ENCODE results near the gene PCP4L1.
"Not testable (repeated sequence)": the region's sequence is repeated elsewhere in the genome, so short reads cannot be mapped to it uniquely, and the experiment has no call there.

The PCP4L1 gene

GRCh38 chr1:161258439-161259344, at the start of gene PCP4L1:
Gene PCP4L1, plus strand, starts transcription at chr1:161258745. Its CDS starts 230 bp downstream, at chr1:161258975.
- no peak within 1 kb of the TSS for H3K27ac ChIP-seq
- DNase-seq (ENCODE audit: low read depth, low spot score) = peak; percentile 14

DNA sequence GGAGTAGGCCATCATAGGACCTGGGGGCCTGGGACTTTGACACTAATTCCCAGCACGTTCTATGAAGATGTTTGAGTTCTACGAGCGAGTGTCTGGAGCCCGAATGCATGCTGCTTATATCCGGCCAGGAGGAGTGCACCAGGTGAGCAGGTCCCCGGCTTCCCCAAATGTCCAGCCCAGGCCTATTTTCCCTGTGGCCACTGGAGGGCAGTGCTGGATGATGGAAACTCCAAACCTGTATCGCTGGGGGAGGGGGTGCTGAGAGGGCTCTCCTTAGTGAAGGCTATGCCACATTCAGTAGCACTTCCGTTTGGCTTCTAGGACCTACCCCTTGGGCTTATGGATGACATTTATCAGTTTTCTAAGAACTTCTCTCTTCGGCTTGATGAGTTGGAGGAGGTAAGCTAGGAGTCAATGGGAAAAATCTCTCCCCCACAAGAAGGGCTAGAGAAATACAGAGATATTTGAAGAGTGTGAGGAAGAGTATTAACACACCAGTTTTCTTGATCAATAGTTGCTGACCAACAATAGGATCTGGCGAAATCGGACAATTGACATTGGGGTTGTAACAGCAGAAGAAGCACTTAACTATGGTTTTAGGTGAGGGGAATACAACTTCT, 48.6 kb upstream of the PCP4L1 start:
- DNase-seq (ENCODE audit: low read depth, low spot score) = no peak
- no peak overlapping the region for H3K27ac ChIP-seq

DNA sequence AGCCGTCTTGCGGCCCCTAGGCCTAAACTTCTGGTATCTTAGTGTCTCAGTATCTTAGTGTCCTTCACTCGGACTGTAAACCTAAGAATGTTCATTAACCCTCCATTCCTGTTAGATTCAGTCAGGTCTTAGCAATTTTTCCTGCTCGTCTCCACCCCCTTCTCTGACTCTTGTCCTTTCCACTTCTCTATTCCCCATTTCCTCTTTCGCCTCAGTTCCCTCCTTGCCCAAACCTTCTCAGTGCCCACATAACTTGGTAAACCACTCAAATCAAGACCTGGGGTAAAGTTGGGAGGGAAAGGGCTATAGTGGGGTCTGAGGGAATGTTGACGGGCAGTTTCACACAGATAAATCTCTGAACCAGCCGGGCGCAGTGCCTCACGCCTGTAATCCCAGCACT, 44.2 kb upstream of the PCP4L1 start:
- no peak overlapping the region for H3K27ac ChIP-seq
- no peak for DNase-seq (ENCODE audit: low read depth, low spot score)

- H3K27ac ChIP-seq = no peak within 1 kb of the TSS
- no peak for DNase-seq (ENCODE audit: low read depth, low spot score)
These were observed 43.5 kb upstream of the PCP4L1 start, which contains the start of gene FCER1G for GRCh38 chr1:161215076-161215475. Gene FCER1G, plus strand, starts transcription at chr1:161215295. Its CDS starts 27 bp downstream, at chr1:161215322.

GRCh38 chr1:161216945-161217712, 41.4 kb upstream of the PCP4L1 start:
- no peak for DNase-seq (ENCODE audit: low read depth, low spot score)
- H3K27ac ChIP-seq = no peak overlapping the region

DNA sequence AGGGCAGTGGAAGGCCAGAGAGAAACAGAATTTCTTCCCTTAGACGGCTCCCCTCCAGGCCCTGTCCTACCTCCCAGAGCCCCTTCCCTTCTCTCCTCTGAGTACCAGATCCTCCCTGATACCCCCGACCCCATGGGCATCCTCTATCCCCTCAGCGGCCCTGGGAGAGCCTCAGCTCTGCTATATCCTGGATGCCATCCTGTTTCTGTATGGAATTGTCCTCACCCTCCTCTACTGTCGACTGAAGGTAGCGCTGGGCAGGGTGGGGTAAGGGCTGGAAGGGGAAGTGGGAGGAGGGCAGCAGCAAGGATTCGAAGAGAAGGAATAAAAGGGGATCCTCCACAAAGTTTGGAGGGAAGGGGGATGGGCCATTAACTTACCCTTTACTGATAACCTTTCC, 40.7 kb upstream of the PCP4L1 start:
- no peak overlapping the region for H3K27ac ChIP-seq
- DNase-seq (ENCODE audit: low read depth, low spot score) = no peak

GRCh38 chr1:161218301-161219077, 40.1 kb upstream of the PCP4L1 start:
- no peak overlapping the region for H3K27ac ChIP-seq
- no peak for DNase-seq (ENCODE audit: low read depth, low spot score)

DNA sequence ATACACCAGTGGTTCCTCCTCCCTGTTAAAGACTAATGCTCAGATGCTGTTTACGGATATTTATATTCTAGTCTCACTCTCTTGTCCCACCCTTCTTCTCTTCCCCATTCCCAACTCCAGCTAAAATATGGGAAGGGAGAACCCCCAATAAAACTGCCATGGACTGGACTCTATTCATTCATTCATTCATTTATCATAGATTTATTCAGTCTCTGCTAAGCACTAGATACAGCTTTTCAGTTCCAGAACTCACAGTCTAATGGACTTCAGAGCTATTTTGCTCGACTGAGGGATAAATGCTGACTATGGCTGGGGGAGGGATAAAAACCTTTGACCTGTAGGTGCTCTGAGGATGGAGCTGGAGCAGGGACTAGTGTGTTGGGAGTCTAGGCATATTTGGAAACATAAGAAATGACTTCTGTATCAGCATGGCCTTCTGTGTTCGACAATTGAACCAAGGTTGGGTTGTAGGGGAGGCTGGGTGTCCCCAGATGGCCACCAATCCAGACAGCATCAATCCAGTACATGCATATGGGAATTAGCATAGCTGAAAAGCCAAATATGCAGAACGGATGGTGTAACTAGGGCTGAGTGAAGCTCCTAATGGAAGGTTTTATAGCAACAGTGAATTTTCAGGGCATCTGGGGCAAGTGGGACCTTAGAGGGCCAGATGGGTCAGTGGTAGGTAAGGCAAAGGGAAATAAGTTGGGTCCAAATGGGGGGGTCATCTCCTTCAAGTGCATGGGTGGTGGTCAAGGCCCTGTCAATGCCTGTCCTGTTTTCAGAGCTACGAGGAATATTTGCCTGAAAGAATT, 39.3 kb upstream of the PCP4L1 start:
- no peak overlapping the region for H3K27ac ChIP-seq
- no peak for DNase-seq (ENCODE audit: low read depth, low spot score)

DNA sequence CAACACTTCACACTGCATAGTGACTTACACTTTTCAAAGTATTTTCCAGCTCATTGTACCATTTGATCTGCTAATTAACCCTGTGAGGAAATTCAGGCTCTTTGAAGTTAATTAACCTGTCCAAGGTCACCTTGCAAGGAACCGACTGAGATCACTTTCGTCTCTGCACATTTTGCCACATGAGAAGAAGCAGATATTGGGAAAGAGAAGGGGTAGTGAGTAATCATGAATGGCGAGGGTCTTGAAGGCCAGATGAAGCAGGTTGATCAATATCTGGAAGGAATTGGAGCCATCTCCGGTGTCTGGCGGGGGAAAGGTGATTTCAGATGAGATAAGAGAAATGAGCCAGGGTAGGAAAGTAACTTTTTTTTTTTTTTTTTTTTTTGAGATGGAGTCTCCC, 38.5 kb upstream of the PCP4L1 start:
- no peak for DNase-seq (ENCODE audit: low read depth, low spot score)
- H3K27ac ChIP-seq = no peak overlapping the region

DNA sequence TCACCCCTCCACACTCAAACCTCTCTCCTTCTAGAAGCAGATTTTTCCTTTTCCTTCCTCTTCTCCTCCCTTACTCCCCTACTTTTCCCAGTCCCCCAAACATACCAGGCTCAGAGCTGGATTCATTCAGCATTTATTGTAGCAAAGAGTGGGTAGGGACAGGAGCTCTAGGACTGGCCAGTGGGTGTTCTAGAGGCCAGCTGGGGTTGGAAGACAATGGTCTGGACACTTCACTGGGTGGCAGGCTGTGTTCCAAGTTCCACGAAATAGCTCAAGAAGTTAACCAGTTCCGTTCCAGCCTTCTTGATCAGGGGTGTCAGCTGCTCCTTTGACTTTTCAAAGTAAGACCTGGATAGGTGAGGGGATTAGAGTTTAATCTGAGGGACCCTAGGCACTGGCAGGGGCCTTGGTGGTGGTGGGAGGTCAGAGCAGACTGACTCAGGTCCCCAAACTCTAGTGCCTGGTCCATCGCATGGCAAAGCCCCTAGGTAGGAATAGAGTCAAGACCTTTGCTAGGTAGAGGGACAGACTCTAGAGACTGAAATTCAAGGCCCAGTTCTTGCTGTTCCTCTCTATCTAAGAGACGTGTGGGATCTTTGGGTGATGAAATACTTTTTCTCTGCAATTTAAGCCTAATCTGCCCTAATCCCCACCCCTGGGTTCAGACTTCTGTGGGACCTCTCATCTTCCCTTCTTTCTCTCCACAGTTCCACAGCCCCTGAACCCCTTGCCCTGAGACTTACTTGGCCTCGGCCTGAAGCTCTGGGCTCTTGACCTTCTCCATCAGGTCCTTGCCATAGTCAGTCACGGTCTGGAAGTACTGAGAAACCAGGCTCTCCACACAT, 36.1 kb upstream of the PCP4L1 start:
- no peak for DNase-seq (ENCODE audit: low read depth, low spot score)
- no peak overlapping the region for H3K27ac ChIP-seq

GRCh38 chr1:161223805-161224694, 34.5 kb upstream of the PCP4L1 start:
- no peak for DNase-seq (ENCODE audit: low read depth, low spot score)
- H3K27ac ChIP-seq = no peak overlapping the region

DNA sequence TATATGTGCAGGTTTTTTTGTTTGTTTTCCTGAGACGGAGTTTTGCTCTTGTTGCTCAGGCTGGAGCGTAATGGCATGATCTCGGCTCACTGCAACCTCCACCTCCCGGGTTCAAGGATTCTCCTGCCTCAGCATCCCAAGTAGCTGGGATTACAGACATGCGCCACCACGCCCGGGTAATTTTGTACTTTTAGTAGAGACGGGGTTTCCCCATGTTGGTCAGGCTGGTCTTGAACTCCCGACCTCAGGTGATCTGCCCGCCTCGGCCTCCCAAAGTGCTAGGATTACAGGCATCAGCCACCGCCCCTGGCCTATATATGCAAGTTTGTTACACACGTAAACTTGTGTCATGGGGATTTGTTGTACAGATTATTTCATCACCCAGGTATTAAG, 33.9 kb upstream of the PCP4L1 start:
- not testable (repeated sequence) for DNase-seq (ENCODE audit: low read depth, low spot score); H3K27ac ChIP-seq

- no peak for DNase-seq (ENCODE audit: low read depth, low spot score)
- H3K27ac ChIP-seq = no peak overlapping the region
These were observed 33.4 kb upstream of the PCP4L1 start for GRCh38 chr1:161225178-161225533.

- peak within 1 kb of the TSS; percentile 54 for H3K27ac ChIP-seq
- DNase-seq (ENCODE audit: low read depth, low spot score) = peak; percentile 97
These were observed 32.8 kb upstream of the PCP4L1 start, which contains the start of gene TOMM40L for GRCh38 chr1:161225534-161226319. Gene TOMM40L, plus strand, starts transcription at chr1:161226060. Its CDS starts 430 bp downstream, at chr1:161226490.

GRCh38 chr1:161226320-161226711, 32.2 kb upstream of the PCP4L1 start:
- DNase-seq (ENCODE audit: low read depth, low spot score) = no peak
- peak overlapping the region; percentile 54 for H3K27ac ChIP-seq

DNA sequence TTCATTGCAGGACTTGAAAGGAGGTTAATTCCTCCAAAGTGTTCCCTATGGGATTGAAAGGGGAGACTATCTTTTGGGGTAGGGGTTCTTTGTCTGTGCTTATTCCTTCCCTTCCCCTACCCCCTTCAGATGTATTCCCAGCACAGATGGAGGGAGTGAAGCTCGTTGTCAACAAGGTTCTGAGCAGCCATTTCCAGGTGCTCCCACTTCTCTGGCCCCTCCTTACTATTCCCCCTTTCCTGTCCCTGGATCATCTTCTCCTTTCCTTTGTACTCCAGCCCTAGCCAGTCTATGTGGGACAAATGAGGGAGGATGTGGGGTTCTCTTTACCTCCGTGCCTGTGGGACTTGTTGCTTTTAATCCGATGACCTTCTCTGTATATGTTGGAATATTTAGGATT, 31.8 kb upstream of the PCP4L1 start:
- peak overlapping the region; percentile 54 for H3K27ac ChIP-seq
- no peak for DNase-seq (ENCODE audit: low read depth, low spot score)

All from epithelial cell of prostate (primary cell).